Bronchial epithelial cell (primary cell): Measurements from ENCODE around the gene IQSEC1. TPM values are rescaled to one million over a fixed set of nuclear protein-coding genes. Genes with fewer than 3 reads are reported as not detected.

ENCODE experiments used
- DNase-seq: peaks from one replicate; pipeline ENCODE4 v3.0.0-alpha.2; 2010; ENCODE audit warnings: low read depth
- FAIRE-seq: peaks from 2 replicates; lab custom pipeline; 2011; peaks lifted over from hg19 to GRCh38; lab: Jason Lieb, UNC
- H3K27me3 ChIP-seq: 2 replicates; pipeline ENCODE4 v1.5.1; 2011; ENCODE audit warnings: low read length; ENCODE audit not compliant: control insufficient read depth, insufficient read depth
- H3K36me3 ChIP-seq: 2 replicates; pipeline ENCODE4 v1.5.1; 2011; ENCODE audit warnings: low read length; ENCODE audit not compliant: control insufficient read depth, insufficient read depth
- H3K4me3 ChIP-seq: 2 replicates; pipeline ENCODE4 v1.5.1; 2011; ENCODE audit warnings: mild to moderate bottlenecking, low read depth, low read length, control low read depth
- total RNA-seq: library from RNA; depleted of rRNA; stranded (reverse); fragments of >200 nt; gene quantifications from 2 replicates; pipeline ENCODE4 v1.2.1, GENCODE V29; 2014
- TF ChIP-seq, protein P1 (sequence below): IDR thresholded peaks from 2 replicates; pipeline ENCODE4 v1.5.1; 2011; ENCODE audit warnings: mild to moderate bottlenecking, moderate library complexity, low read length, control low read depth, inconsistent platforms; ENCODE audit not compliant: insufficient read depth, severe bottlenecking

Gene IQSEC1
- total RNA-seq, 1 donor from 2014 or later = 6.6 TPM

DNA sequence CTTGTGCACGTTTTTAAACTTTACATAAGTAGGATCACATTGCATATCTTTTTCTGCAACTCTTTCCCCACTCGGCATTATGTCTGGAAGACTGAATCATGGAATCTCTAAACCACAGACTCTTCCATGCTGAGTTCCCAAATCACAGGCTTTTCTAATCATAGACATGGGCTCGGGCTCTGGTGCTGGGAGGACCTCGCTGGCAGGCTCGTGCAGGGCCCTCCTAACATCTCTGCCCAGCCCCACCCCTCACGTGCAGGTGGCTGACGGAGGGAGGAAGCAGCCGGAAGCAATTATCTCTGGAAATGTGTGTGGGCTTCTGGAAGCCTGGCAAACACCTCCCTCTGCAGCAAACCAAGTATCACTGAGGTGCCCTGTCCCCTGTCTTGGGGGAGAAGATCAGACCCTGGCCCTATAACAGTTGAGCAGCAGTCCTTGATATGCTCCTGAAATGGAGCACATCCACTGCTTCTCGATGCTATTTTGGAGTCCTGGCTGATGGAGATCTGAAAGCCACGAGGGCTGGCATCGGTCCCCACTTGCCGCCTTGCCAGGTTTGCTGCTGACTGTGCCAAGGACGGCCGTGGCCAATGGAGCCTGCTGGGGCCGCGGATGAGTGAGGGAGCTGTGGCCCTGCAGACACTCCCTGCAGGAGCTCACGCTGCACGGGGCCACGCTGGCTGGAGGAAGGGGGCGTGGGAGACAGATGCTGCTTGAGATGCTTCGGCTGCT lies 4.4 kb upstream of the IQSEC1 start:
- Histone ChIP-seq H3K4me3 (no peak overlapping the region), H3K27me3 (peaks cover 21% of the 10 kb centered on the region), H3K36me3 (no peaks in the 10 kb centered on the region)
- TF ChIP-seq, protein P1, sequence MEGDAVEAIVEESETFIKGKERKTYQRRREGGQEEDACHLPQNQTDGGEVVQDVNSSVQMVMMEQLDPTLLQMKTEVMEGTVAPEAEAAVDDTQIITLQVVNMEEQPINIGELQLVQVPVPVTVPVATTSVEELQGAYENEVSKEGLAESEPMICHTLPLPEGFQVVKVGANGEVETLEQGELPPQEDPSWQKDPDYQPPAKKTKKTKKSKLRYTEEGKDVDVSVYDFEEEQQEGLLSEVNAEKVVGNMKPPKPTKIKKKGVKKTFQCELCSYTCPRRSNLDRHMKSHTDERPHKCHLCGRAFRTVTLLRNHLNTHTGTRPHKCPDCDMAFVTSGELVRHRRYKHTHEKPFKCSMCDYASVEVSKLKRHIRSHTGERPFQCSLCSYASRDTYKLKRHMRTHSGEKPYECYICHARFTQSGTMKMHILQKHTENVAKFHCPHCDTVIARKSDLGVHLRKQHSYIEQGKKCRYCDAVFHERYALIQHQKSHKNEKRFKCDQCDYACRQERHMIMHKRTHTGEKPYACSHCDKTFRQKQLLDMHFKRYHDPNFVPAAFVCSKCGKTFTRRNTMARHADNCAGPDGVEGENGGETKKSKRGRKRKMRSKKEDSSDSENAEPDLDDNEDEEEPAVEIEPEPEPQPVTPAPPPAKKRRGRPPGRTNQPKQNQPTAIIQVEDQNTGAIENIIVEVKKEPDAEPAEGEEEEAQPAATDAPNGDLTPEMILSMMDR = no peak
- DNase-seq (no peak), FAIRE-seq (no peak)

DNA sequence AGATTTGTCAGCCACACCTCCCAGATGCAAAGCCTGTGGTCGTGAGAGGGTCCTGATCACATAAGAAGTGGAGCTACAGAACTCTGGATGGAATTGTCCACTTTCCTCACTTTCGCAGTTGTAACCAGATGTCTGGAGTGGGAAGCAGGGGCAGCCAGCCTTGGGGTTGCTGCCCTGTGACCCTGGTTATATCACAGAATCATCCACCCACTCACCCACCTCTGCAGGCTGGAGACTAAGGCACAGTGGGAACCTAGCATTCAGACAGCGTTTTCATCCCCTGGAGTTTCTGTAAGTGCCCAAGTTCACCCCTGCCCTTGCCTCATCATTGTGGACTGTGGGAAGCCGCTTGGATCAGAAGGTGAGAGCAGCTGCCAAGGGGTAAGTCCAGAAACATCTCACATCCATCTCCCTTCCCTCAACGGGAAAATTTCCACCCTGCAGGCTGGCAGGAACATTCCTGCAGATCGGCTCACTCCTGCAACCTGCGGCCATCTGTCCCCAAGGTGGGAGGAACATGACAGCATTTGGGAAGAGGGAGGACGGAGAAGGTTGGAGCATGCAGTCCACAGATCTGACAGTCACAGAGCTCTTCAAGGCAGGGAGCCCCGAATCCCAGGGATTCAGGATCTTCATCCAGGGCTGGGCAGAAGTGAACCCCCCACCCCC lies 2.9 kb upstream of the IQSEC1 start:
- Histone ChIP-seq H3K4me3 (no peak overlapping the region), H3K36me3 (no peaks in the 10 kb centered on the region), H3K27me3 (peaks cover 23% of the 10 kb centered on the region)
- FAIRE-seq = no peak
- no peak for DNase-seq
- TF ChIP-seq, protein P1 = no peak

DNA sequence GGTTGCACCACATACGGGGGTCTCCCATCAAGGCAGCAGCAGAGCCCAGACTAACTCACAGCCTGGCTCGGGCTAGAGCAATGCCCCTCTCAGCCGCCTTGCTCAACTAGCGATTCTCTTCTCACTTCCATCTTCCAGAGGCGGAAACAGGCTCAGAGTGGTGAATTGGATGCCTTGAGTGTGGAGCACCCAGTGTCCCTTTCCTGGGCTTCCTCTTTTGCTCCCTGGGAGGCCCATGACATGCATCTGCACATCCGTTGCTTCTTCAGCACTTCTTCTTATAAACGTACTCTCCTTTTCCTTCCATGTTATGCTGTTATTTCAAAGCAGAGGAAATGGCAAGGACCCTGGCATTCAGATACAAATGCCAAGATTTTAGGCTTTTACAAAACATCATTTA lies 2.1 kb upstream of the IQSEC1 start:
- Histone ChIP-seq H3K4me3 (no peak overlapping the region), H3K36me3 (no peaks in the 10 kb centered on the region), H3K27me3 (peaks cover 23% of the 10 kb centered on the region)
- FAIRE-seq (no peak), DNase-seq (no peak)
- TF ChIP-seq, protein P1 = no peak

DNA sequence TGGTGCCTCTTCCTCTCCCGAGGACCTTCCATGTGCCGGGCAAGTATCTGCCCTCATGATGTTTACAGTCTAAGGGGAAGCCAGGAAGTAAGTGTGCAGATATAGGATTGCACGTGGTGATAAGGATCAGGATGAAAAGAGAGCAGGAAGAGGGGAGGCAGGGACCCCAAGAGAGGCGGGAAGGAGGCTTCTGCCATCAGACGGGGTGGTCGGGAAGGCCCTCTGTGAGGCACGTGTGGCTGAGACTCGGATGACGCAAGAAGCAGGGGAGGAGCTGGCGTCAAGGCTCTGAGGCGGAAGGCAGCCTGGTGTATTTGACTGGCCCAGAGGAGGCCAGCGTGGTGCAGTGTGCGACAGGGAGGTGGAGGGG lies 762 bp upstream of the IQSEC1 start:
- Histone ChIP-seq H3K4me3 (no peak overlapping the region), H3K36me3 (no peaks in the 10 kb centered on the region), H3K27me3 (peaks cover 19% of the 10 kb centered on the region)
- FAIRE-seq = no peak
- no peak for DNase-seq
- TF ChIP-seq, protein P1 = no peak

DNA sequence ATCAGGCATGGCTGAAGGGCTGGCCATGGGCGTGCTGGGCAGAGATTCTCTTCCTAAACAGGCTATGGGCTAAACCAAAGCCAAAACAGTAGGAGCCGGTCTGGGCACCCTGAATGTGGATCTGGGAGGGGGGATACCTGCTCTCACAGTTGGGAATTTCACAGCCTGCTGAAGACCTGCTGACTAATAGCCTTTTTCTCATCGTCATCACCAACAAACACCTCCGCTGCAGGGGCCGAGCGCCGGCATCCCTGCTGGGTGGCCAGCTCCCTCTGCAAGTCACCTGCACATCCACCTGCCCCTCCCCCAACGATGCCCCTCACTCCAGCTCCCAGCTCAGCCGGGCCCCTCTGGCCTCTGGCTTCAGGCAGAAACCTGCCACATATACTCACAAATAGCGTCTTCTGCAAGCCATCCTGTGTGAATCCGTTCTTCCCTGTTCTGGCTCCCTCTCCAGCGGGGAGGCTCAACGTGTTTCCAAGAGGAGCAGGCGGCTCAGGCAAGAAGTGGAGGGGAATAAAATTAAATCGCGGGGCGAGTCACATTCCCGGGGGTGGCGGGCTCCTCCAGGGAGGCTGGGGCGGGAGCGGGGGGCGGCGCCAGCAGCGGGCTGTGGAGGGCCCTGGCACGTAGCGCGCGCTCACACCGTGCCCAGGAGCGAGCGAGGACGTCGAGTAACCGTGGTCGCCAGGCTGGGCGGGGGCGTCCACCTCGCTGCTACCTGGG lies 466 bp downstream of the IQSEC1 start:
- DNase-seq = peak; percentile 3
- no peak for FAIRE-seq
- peaks cover 18% of the 10 kb centered on the region for H3K27me3 ChIP-seq
- no peak overlapping the region for H3K4me3 ChIP-seq
- no peaks in the 10 kb centered on the region for H3K36me3 ChIP-seq
- TF ChIP-seq, protein P1 = no peak
